Measurements from ENCODE around the gene NME9. TPM values are rescaled to one million over a fixed set of nuclear protein-coding genes. Genes with fewer than 3 reads are reported as not detected.

NME9 gene
- total RNA-seq, 4 donors from 2014 or later = 0.38 TPM; not detected in 3

- no peak for DNase-seq (ENCODE audit: low spot score in 2 of 2)
- Histone ChIP-seq H3K36me3 (no peaks in the 10 kb centered on the region), H3K4me1 (peaks cover 2% of the 10 kb centered on the region), H3K27ac (no peak overlapping the region), H3K27me3 (no peaks in the 10 kb centered on the region), H3K9me3 (no peaks in the 10 kb centered on the region), H3K4me3 (no peak overlapping the region)
- 94% methylated on average over 4 of the region's 4 CpGs for WGBS
- TF ChIP-seq POLR2AphosphoS5 (IDR thresholded peaks at IDR 0.05) (no peak), EP300 (IDR thresholded peaks at IDR 0.05) (no peak), CTCF (IDR thresholded peaks at IDR 0.05) (no peak)
Measured at GRCh38 chr3:138334608-138335007, 5.0 kb upstream of the NME9 start.

- 47% methylated on average over 4 of the region's 4 CpGs for WGBS
- no peak for DNase-seq (ENCODE audit: low spot score in 2 of 2)
- no peak overlapping the region for H3K4me3 ChIP-seq
- no peaks in the 10 kb centered on the region for H3K27me3 ChIP-seq
- peaks cover 12% of the 10 kb centered on the region for H3K4me1 ChIP-seq
- H3K27ac ChIP-seq = no peak overlapping the region
- no peaks in the 10 kb centered on the region for H3K36me3 ChIP-seq
- H3K9me3 ChIP-seq = no peaks in the 10 kb centered on the region
- TF ChIP-seq CTCF (IDR thresholded peaks at IDR 0.05) (peak; percentile 41 to 47), POLR2AphosphoS5 (IDR thresholded peaks at IDR 0.05) (no peak)
Measured at GRCh38 chr3:138332472-138333073, 2.9 kb upstream of the NME9 start.

GRCh38 chr3:138331143-138331894 lies 1.7 kb upstream of the NME9 start:
- H3K9me3 ChIP-seq = no peaks in the 10 kb centered on the region
- no peak for DNase-seq (ENCODE audit: low spot score in 2 of 2)
- H3K4me1 ChIP-seq = peaks cover 12% of the 10 kb centered on the region
- no peak overlapping the region for H3K4me3 ChIP-seq
- H3K36me3 ChIP-seq = no peaks in the 10 kb centered on the region
- no peaks in the 10 kb centered on the region for H3K27me3 ChIP-seq
- H3K27ac ChIP-seq = no peak overlapping the region
- TF ChIP-seq EP300 (IDR thresholded peaks at IDR 0.05) (no peak), CTCF (IDR thresholded peaks at IDR 0.05) (no peak), POLR2AphosphoS5 (IDR thresholded peaks at IDR 0.05) (no peak), POLR2A (IDR thresholded peaks at IDR 0.05) (no peak)
- 88% methylated on average over 6 of the region's 6 CpGs for WGBS

GRCh38 chr3:138329984-138330293 lies 288 bp upstream of the NME9 start:
- WGBS = 26% methylated on average over 7 of the region's 7 CpGs
- TF ChIP-seq CTCF (IDR thresholded peaks at IDR 0.05) (no peak), POLR2AphosphoS5 (IDR thresholded peaks at IDR 0.05) (no peak), POLR2A (IDR thresholded peaks at IDR 0.05) (no peak), EP300 (IDR thresholded peaks at IDR 0.05) (no peak)
- no peak for DNase-seq (ENCODE audit: low spot score in 2 of 2)
- no peak overlapping the region for H3K27ac ChIP-seq
- peaks cover 12% of the 10 kb centered on the region for H3K4me1 ChIP-seq
- no peaks in the 10 kb centered on the region for H3K9me3 ChIP-seq
- no peaks in the 10 kb centered on the region for H3K27me3 ChIP-seq
- no peaks in the 10 kb centered on the region for H3K36me3 ChIP-seq
- peak overlapping the region; percentile 65 for H3K4me3 ChIP-seq

GRCh38 chr3:138328341-138328740 lies 1.3 kb downstream of the NME9 start:
- 40% methylated on average over 2 of the region's 2 CpGs for WGBS
- no peak for DNase-seq (ENCODE audit: low spot score in 2 of 2)
- no peak overlapping the region for H3K27ac ChIP-seq

More at GRCh38 chr3:138328341-138328740, 1.3 kb downstream of the NME9 start:
- H3K4me1 ChIP-seq = peaks cover 12% of the 10 kb centered on the region
- no peaks in the 10 kb centered on the region for H3K9me3 ChIP-seq
- H3K36me3 ChIP-seq = no peaks in the 10 kb centered on the region
- TF ChIP-seq EP300 (IDR thresholded peaks at IDR 0.05) = no peak
- no peak for TF ChIP-seq POLR2AphosphoS5 (IDR thresholded peaks at IDR 0.05)
- TF ChIP-seq CTCF (IDR thresholded peaks at IDR 0.05) = no peak
- no peak for TF ChIP-seq POLR2A (IDR thresholded peaks at IDR 0.05)
- H3K27me3 ChIP-seq = no peaks in the 10 kb centered on the region
- no peak overlapping the region for H3K4me3 ChIP-seq

Data from suprapubic skin (tissue), 4 donors.